H1 (cell line): ENCODE measurements around the gene DICER1. TPM values are rescaled to one million over a fixed set of nuclear protein-coding genes. Genes with fewer than 3 reads are reported as not detected.

ENCODE experiments used
- RBBP5 ChIP-seq: IDR thresholded peaks from 2 replicates; pipeline ENCODE4 v1.7.1; 2012; ENCODE audit warnings: low read depth, mild to moderate bottlenecking, inconsistent platforms, low read length, moderate library complexity, borderline replicate concordance
- SRF ChIP-seq: IDR thresholded peaks from 2 replicates; pipeline ENCODE4 v1.6.1; 2011; ENCODE audit warnings: mild to moderate bottlenecking, low read depth, low read length, moderate library complexity
- polyA plus RNA-seq, 7 experiments: library from polyadenylated mRNA; depleted of rRNA in 3 of 7; stranded (reverse) in 5 of 7; unstranded in 2 of 7; fragments of >200 nt in 5 of 7; fragments of 200-250 nt in 2 of 7; gene quantifications; 1 replicate in 5 of 7; 2 replicates in 1 of 7; 4 replicates in 1 of 7; pipeline versions ENCODE4 v1.2.1 to v1.2.3, GENCODE V29; 2011 to 2013; ENCODE audit warnings: missing spikeins in 2 of 7, mixed read lengths in 2 of 7
- total RNA-seq: library from RNA; stranded (reverse); fragmentation: NEBNext Ultra II Directional; extraction: Animal tissue kit (Norgen Biotek cat#: 25700); gene quantifications from 2 replicates; pipeline ENCODE4 v1.2.1, GENCODE V29; 2021

The DICER1 gene
- total and polyA plus RNA-seq, 2 of the 8 experiments (the other 6 are each of a cell fraction or from before 2014, with no cell fraction given), result 11.9 to 61.8 TPM

GRCh38 chr14:95142208-95142607, 15.1 kb downstream of the DICER1 start (continued):
- no peak for TF ChIP-seq SRF
- no peak for TF ChIP-seq RBBP5
